Cardiac muscle cell (in vitro differentiated cells and primary cell): ENCODE data around the gene ATP11B. TPM values are rescaled to one million over a fixed set of nuclear protein-coding genes. Genes with fewer than 3 reads are reported as not detected.

Experiments
- DNase-seq, 2 donors: peaks; one replicate each; pipeline versions ENCODE4 v3.0.0 to v3.0.0-alpha.2; 2010 to 2017; ENCODE audit warnings: low read depth in 1 of 2, low spot score in 1 of 2
- H3K27ac ChIP-seq: fragments of 200-600 bp; sonication (generic); 2 replicates; pipeline ENCODE4 v1.5.1; 2016
- H3K27me3 ChIP-seq: fragments of 200-600 bp; sonication (generic); 2 replicates; pipeline ENCODE4 v1.6.0; 2016; ENCODE audit warnings: control low read depth
- H3K36me3 ChIP-seq: fragments of 200-600 bp; sonication (generic); 2 replicates; pipeline ENCODE4 v1.5.1; 2016; ENCODE audit warnings: control low read depth
- H3K4me1 ChIP-seq: fragments of 200-600 bp; sonication (generic); 2 replicates; pipeline ENCODE4 v1.8.1; 2017; ENCODE audit warnings: low read depth, mild to moderate bottlenecking, mixed run types
- H3K4me3 ChIP-seq: fragments of 200-600 bp; sonication (generic); 2 replicates; pipeline ENCODE4 v1.5.1; 2016; ENCODE audit warnings: mild to moderate bottlenecking
- H3K9me3 ChIP-seq: fragments of 200-600 bp; sonication (generic); 2 replicates; pipeline ENCODE4 v1.5.1; 2017; ENCODE audit warnings: low read depth, mild to moderate bottlenecking, control low read depth
- polyA plus RNA-seq: library from polyadenylated mRNA; unstranded; fragments of >200 nt; fragmentation: Nextera tagmentation; extraction: Ambion mirVana; gene quantifications from 2 replicates; pipeline ENCODE4 v1.2.1, GENCODE V29; 2016
- total RNA-seq: library from RNA; depleted of rRNA; stranded (reverse); fragments of >200 nt; gene quantifications from 2 replicates; pipeline ENCODE4 v1.2.3, GENCODE V29; 2016
- TF ChIP-seq, protein P1 (sequence below): IDR thresholded peaks from 2 replicates; pipeline ENCODE4 v1.5.1; 2012; ENCODE audit warnings: low read depth, mild to moderate bottlenecking, low read length

Gene ATP11B
- total and polyA plus RNA-seq, 2 experiments from 2014 or later = 11.9 to 79.0 TPM

DNA sequence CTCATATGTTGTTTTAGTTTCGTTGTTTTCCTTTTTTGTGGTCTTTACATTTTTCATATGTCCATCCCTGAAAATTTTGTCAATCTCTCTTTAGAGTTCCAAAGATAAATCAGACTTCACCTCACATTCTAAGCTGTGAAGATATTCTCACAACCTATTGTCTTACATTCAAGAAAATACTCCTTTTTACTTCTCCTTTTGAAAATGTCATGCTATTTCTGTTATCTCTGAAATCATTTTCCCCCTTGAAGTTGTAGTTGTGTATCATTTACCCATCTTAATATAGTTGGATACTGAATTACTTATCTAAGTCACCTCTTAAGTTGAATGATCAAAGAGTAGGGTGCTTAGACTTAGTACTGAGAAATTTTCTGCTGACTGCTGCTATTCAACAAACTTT, 112.7 kb downstream of the ATP11B start:
- no peak for DNase-seq
- Histone ChIP-seq H3K27me3 (no peaks in the 10 kb centered on the region), H3K9me3 (no peaks in the 10 kb centered on the region), H3K36me3 (peaks cover 8% of the 10 kb centered on the region), H3K4me1 (no peaks in the 10 kb centered on the region), H3K4me3 (no peak overlapping the region), H3K27ac (no peak overlapping the region)
- TF ChIP-seq, protein P1, sequence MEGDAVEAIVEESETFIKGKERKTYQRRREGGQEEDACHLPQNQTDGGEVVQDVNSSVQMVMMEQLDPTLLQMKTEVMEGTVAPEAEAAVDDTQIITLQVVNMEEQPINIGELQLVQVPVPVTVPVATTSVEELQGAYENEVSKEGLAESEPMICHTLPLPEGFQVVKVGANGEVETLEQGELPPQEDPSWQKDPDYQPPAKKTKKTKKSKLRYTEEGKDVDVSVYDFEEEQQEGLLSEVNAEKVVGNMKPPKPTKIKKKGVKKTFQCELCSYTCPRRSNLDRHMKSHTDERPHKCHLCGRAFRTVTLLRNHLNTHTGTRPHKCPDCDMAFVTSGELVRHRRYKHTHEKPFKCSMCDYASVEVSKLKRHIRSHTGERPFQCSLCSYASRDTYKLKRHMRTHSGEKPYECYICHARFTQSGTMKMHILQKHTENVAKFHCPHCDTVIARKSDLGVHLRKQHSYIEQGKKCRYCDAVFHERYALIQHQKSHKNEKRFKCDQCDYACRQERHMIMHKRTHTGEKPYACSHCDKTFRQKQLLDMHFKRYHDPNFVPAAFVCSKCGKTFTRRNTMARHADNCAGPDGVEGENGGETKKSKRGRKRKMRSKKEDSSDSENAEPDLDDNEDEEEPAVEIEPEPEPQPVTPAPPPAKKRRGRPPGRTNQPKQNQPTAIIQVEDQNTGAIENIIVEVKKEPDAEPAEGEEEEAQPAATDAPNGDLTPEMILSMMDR = no peak

GRCh38 chr3:182908471-182908870, 115.2 kb downstream of the ATP11B start:
- Histone ChIP-seq H3K4me1 (no peaks in the 10 kb centered on the region), H3K27ac (no peak overlapping the region), H3K27me3 (no peaks in the 10 kb centered on the region), H3K36me3 (peaks cover 8% of the 10 kb centered on the region), H3K4me3 (no peak overlapping the region), H3K9me3 (no peaks in the 10 kb centered on the region)
- TF ChIP-seq, protein P1 = no peak
- DNase-seq = no peak

GRCh38 chr3:182909318-182910040, 116.2 kb downstream of the ATP11B start:
- Histone ChIP-seq H3K36me3 (peaks cover 9% of the 10 kb centered on the region), H3K4me1 (no peaks in the 10 kb centered on the region), H3K27ac (no peak overlapping the region), H3K27me3 (no peaks in the 10 kb centered on the region), H3K9me3 (no peaks in the 10 kb centered on the region), H3K4me3 (no peak overlapping the region)
- TF ChIP-seq, protein P1 = peak; percentile 56
- peak; percentile 13 to 36 for DNase-seq

DNA sequence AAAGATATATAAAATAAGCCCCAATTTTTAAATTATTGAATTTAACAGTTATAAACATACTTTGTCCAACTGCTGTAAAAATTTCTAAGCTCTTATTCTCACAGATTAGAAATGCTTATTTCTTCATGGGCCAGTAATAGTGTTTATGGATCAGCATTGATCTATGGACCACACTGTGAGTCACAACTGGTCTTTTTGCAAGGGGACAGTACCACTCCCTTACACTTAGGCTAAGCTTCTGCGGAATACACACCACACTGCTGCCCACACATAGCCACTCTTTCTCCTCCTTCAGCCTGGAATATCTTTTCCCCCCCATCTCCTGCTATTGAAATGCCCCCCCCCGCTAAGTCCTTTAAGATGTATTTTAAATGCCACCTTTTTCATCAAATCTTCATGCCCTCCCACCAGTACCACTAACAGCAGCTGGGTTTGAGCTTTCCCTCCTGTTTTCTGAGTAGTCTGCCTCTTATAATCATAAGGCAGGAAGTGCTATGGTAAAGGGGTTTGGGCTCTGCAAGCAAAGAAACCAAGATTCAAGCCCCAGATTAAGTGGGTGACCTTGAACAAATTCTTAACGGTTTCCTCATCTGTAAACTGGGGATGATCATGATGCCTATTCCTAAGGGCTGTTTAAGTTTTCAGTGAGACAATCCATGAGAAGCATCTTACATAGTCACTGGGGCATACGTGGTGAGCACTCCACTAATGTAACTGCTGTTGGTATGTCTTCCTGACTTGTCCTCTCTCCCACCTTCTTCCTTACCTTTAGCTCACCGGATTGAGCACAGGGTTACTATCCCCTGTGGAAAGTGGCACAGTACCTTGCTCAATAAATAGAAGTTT, 117.9 kb downstream of the ATP11B start:
- Histone ChIP-seq H3K27ac (no peak overlapping the region), H3K27me3 (no peaks in the 10 kb centered on the region), H3K4me3 (no peak overlapping the region), H3K9me3 (no peaks in the 10 kb centered on the region), H3K4me1 (no peaks in the 10 kb centered on the region), H3K36me3 (peaks cover 9% of the 10 kb centered on the region)
- TF ChIP-seq, protein P1 = no peak
- DNase-seq = no peak

DNA sequence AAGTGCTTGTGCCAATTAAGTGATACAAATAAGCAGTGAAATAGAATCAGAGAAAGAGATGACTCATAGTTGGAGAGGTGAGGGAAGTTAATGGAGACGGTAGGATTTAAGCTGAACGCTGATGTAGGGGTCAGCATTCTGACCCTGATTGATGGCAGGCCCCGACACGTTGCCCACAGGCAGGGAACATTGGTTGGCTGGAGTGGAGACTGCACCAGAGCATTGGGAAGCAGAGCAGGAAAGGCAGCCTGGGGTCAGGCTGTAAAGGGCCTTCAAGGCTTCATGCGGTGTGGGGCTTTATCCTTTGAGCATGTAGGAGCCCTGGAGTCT, 118.4 kb downstream of the ATP11B start:
- no peaks in the 10 kb centered on the region for H3K27me3 ChIP-seq
- DNase-seq = no peak
- H3K4me3 ChIP-seq = no peak overlapping the region
- peaks cover 6% of the 10 kb centered on the region for H3K36me3 ChIP-seq
- H3K27ac ChIP-seq = no peak overlapping the region
- peaks cover 5% of the 10 kb centered on the region for H3K4me1 ChIP-seq
- H3K9me3 ChIP-seq = no peaks in the 10 kb centered on the region
- TF ChIP-seq, protein P1 = no peak
